ENCODE data around the gene CES2. TPM values are rescaled to one million over a fixed set of nuclear protein-coding genes. Genes with fewer than 3 reads are reported as not detected.

The CES2 gene
- polyA plus RNA-seq, 3 donors = 41.5 to 50.6 (median 43.1) TPM

GRCh38 chr16:66899310-66899944 lies 35.9 kb upstream of the CES2 start:
- no peak for DNase-seq (ENCODE audit: extremely low read depth in 1 of 11, low read depth in 9 of 11, low spot score in 4 of 11)

- peak in 7 of 11 donors; percentile 59 to 90 (median 79) for DNase-seq (ENCODE audit: extremely low read depth in 1 of 11, low read depth in 9 of 11, low spot score in 4 of 11)
These were observed 35.2 kb upstream of the CES2 start for GRCh38 chr16:66899945-66900710.

GRCh38 chr16:66900721-66901441 lies 34.4 kb upstream of the CES2 start:
- no peak for DNase-seq (ENCODE audit: extremely low read depth in 1 of 11, low read depth in 9 of 11, low spot score in 4 of 11)

- no peak for DNase-seq (ENCODE audit: extremely low read depth in 1 of 11, low read depth in 9 of 11, low spot score in 4 of 11)
These were observed 33.7 kb upstream of the CES2 start for GRCh38 chr16:66901626-66902025.

- no peak for DNase-seq (ENCODE audit: extremely low read depth in 1 of 11, low read depth in 9 of 11, low spot score in 4 of 11)
These were observed 32.4 kb upstream of the CES2 start for GRCh38 chr16:66902648-66903543.

GRCh38 chr16:66903544-66904427 lies 31.5 kb upstream of the CES2 start:
- no peak for DNase-seq (ENCODE audit: extremely low read depth in 1 of 11, low read depth in 9 of 11, low spot score in 4 of 11)

- DNase-seq (ENCODE audit: extremely low read depth in 1 of 11, low read depth in 9 of 11, low spot score in 4 of 11) = no peak
These were observed 30.9 kb upstream of the CES2 start for GRCh38 chr16:66904428-66904845.

- DNase-seq (ENCODE audit: extremely low read depth in 1 of 11, low read depth in 9 of 11, low spot score in 4 of 11) = no peak
These were observed 30.3 kb upstream of the CES2 start for GRCh38 chr16:66904846-66905632.

- DNase-seq (ENCODE audit: extremely low read depth in 1 of 11, low read depth in 9 of 11, low spot score in 4 of 11) = peak in 6 of 11 donors; percentile 51 to 82 (median 58)
These were observed 29.4 kb upstream of the CES2 start for GRCh38 chr16:66905633-66906539.

- no peak for DNase-seq (ENCODE audit: extremely low read depth in 1 of 11, low read depth in 9 of 11, low spot score in 4 of 11)
These were observed 28.1 kb upstream of the CES2 start for GRCh38 chr16:66906916-66907836.

- no peak for DNase-seq (ENCODE audit: extremely low read depth in 1 of 11, low read depth in 9 of 11, low spot score in 4 of 11)
These were observed 27.2 kb upstream of the CES2 start for GRCh38 chr16:66908116-66908515.

- no peak for DNase-seq (ENCODE audit: extremely low read depth in 1 of 11, low read depth in 9 of 11, low spot score in 4 of 11)
These were observed 26.4 kb upstream of the CES2 start for GRCh38 chr16:66908762-66909559.

GRCh38 chr16:66910175-66910940 lies 25.0 kb upstream of the CES2 start:
- no peak for DNase-seq (ENCODE audit: extremely low read depth in 1 of 11, low read depth in 9 of 11, low spot score in 4 of 11)

GRCh38 chr16:66911112-66911511 lies 24.2 kb upstream of the CES2 start:
- no peak for DNase-seq (ENCODE audit: extremely low read depth in 1 of 11, low read depth in 9 of 11, low spot score in 4 of 11)
